Spinal cord (tissue), 10 donors: ENCODE measurements around the gene CHURC1. TPM values are rescaled to one million over a fixed set of nuclear protein-coding genes. Genes with fewer than 3 reads are reported as not detected.
A peak's percentile ranks its signal among the peaks of the same experiment; 100 is the strongest.
"Not testable (repeated sequence)": the region's sequence is repeated elsewhere in the genome, so short reads cannot be mapped to it uniquely, and the experiment has no call there.

Experiments
- DNase-seq, 6 donors: peaks; one replicate each; pipeline versions ENCODE4 v3.0.0 to v3.0.0-alpha.2; 2013 to 2015; ENCODE audit warnings: low spot score in 6 of 6, low read depth in 4 of 6
- H3K27ac ChIP-seq: one replicate; pipeline ENCODE4 v1.5.1; 2013; ENCODE audit warnings: low read depth, low read length, control low read depth
- H3K27me3 ChIP-seq: one replicate; pipeline ENCODE4 v1.6.1; 2013; ENCODE audit warnings: low read length; ENCODE audit not compliant: control insufficient read depth, insufficient read depth
- H3K36me3 ChIP-seq: one replicate; pipeline ENCODE4 v1.6.1; 2013; ENCODE audit warnings: low read length; ENCODE audit not compliant: control insufficient read depth, insufficient read depth
- H3K4me1 ChIP-seq: one replicate; pipeline ENCODE4 v1.6.1; 2013; ENCODE audit warnings: low read length; ENCODE audit not compliant: control insufficient read depth, insufficient read depth
- H3K4me3 ChIP-seq: one replicate; pipeline ENCODE4 v1.5.1; 2013; ENCODE audit warnings: low read depth, low read length, control low read depth
- H3K9me3 ChIP-seq: one replicate; pipeline ENCODE4 v1.6.1; 2013; ENCODE audit warnings: low read length; ENCODE audit not compliant: control insufficient read depth, insufficient read depth
- WGBS: methylation state at CpG from one replicate; pipeline ENCODE4 v1.1.5; 2013; ENCODE audit warnings: missing lambda C conversion rate; ENCODE audit not compliant: insufficient coverage; 5-methylcytosine and 5-hydroxymethylcytosine counted together
- polyA plus RNA-seq, 2 donors: library from polyadenylated mRNA; unstranded; fragments of 120-200 nt; gene quantifications; one replicate each; pipeline ENCODE4 v1.2.1, GENCODE V29; 2013; ENCODE audit not compliant: insufficient read length in 2 of 2
- total RNA-seq, 2 donors: library from RNA; depleted of rRNA in 1 of 2; stranded (reverse); fragments of 120-200 nt in 1 of 2; fragments of >200 nt in 1 of 2; gene quantifications; one replicate each; pipeline versions ENCODE4 v1.2.3 to v1.2.4, GENCODE V29; 2013 to 2014
- donor health status: healthy.

CHURC1 gene
- total and polyA plus RNA-seq, 4 donors, result 38.7 to 67.5 (median 53.9) TPM

DNA sequence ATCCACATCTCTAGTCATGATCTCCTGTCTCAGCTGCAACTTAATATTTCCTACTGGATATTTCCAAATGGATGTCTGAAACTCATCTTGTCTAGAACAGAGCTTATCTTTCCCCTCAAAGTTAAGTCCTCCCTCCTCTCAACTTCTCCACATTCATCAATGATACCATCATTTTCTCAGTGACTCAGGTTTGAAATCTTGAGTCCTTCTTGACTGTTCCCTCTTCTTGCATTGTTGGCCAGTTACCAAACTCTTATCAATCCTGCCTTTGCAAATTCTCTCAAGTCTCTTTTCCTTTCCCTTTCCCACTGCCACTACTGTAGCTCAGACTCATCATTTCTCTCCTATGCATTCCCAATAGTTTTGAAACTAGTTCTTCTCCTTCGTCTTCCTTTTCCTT is 14.3 kb upstream of the CHURC1 start:
- H3K9me3 ChIP-seq, result no peaks in the 10 kb centered on the region
- DNase-seq, result no peak
- no peak overlapping the region for H3K27ac ChIP-seq
- H3K4me1 ChIP-seq, result no peaks in the 10 kb centered on the region
- no peaks in the 10 kb centered on the region for H3K27me3 ChIP-seq
- no peak overlapping the region for H3K4me3 ChIP-seq
- no peaks in the 10 kb centered on the region for H3K36me3 ChIP-seq
- no CpG with 5 or more reads among the region's 1 CpG for WGBS

DNA sequence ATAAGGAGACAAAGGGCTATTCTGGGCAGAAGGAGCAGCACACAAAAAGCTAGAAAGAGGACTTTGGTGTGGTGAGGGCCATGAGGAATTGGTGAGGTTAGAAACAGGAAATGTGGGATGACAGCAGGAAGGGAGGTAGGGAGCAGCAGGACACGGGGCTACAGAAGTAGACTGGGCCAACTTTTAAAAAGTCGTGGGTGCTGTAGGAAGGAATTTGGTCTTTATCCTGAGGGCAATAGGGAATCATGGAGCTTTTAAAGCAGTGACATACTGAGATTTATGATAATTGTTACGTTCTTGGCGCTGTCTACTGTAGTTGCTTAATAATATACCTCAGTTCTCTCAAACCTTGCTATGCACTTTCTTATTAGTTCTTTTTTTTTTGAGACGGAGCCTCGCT is 8.2 kb upstream of the CHURC1 start:
- no CpG with 5 or more reads among the region's 6 CpGs for WGBS
- Histone ChIP-seq H3K27ac (no peak overlapping the region), H3K27me3 (no peaks in the 10 kb centered on the region), H3K4me1 (peaks cover 3% of the 10 kb centered on the region), H3K4me3 (no peak overlapping the region), H3K9me3 (no peaks in the 10 kb centered on the region), H3K36me3 (no peaks in the 10 kb centered on the region)
- DNase-seq, result no peak

DNA sequence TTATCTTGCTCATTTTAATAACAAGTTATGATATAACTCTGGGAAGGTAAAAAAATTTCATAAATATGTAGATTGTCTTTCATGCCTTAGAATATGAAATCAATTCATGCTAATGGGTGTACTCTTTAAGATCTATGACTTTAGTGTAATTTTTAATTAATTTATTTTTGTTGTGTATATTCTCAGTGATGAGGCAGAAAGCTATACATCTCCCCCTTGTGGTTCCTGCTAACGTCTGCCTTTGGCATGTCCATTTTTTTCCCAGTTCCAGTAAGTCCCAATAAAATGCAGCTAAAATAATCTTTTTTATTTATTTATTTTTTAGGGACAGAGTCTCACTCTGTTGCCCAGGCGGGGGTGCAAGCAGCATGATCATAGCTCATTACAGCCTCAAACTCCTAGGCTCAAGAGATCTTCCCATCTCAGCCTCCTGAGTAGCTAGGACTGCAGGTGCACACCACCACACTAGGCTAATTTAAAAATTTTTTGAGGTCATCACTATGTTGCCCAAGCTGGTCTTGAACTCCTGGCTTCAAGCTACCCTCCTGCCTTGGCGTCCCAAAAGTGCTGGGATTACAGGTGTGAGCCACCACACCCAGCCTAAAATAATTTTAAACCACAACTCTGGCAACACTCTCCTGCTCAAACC is 3.3 kb upstream of the CHURC1 start:
- peak in 2 of 6 donors; percentile 17 to 44 for DNase-seq
- Histone ChIP-seq H3K27me3 (no peaks in the 10 kb centered on the region), H3K36me3 (no peaks in the 10 kb centered on the region), H3K9me3 (no peaks in the 10 kb centered on the region), H3K4me3 (no peak overlapping the region), H3K27ac (no peak overlapping the region), H3K4me1 (peaks cover 6% of the 10 kb centered on the region)
- WGBS, result 32% methylated on average over 2 of the region's 3 CpGs

DNA sequence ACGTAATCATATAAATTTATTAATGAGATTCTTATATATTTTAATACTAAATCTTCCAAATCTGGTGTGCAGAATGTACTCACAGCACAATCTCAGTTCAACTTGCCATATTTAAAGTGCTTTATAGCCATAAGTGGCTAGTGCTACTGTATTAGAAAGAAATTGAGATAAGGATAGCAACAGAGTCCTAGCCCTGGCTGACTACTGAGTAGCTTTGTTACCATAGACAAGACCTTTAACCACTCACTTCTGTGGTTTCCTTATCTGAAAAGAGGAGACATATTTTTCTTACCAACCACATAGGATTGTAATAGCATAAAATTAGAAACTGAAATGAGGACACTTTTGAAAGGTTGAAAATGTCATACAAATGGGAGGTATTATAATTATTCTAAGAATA is 2.0 kb upstream of the CHURC1 start:
- no peak for DNase-seq
- H3K4me1 ChIP-seq, result peaks cover 3% of the 10 kb centered on the region
- H3K4me3 ChIP-seq, result no peak overlapping the region
- WGBS, result no CpG with 5 or more reads among the region's 1 CpG
- H3K36me3 ChIP-seq, result no peaks in the 10 kb centered on the region
- H3K9me3 ChIP-seq, result no peaks in the 10 kb centered on the region
- no peaks in the 10 kb centered on the region for H3K27me3 ChIP-seq
- H3K27ac ChIP-seq, result no peak overlapping the region

DNA sequence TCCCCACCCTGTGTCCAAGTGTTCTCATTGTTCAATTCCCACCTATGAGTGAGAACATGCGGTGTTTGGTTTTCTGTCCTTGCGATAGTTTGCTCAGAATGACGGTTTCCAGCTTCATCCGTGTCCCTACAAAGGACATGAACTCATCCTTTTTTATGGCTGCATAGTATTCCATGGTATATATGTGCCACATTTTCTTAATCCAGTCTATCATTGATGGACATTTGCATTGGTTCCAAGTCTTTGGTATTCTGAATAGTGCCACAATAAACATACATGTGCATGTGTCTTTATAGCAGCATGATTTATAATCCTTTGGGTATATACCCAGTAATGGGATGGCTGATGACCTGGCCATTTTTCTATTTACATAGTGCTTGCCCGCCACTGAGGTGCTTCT is 778 bp upstream of the CHURC1 start:
- not testable (repeated sequence) for H3K4me3 ChIP-seq, H3K27me3 ChIP-seq, H3K9me3 ChIP-seq, H3K4me1 ChIP-seq, H3K36me3 ChIP-seq, DNase-seq
- H3K27ac ChIP-seq, result peak overlapping the region; percentile 91
- no CpG with 5 or more reads among the region's 5 CpGs for WGBS

DNA sequence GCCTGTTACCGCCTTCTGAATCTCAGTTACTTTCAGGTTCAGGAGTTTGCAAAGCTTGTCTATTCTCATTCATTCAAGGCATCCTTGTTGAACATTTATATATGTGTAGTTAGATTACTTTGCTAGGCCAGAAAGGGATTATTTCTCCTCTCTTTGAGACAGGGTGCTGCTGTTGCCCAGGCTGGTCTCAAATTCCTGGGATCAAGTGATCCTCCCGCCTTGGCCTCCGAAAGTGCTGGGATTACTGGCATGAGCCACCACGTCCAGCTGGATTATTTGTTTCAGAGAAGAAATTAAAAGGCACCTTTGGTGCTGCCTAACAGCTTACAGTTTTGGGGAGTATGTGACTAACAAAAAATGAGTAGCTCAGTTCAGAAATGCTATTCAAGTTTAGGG is 772 bp downstream of the CHURC1 start:
- H3K9me3 ChIP-seq, result no peaks in the 10 kb centered on the region
- no peak overlapping the region for H3K27ac ChIP-seq
- peaks cover 7% of the 10 kb centered on the region for H3K4me1 ChIP-seq
- no peak for DNase-seq
- WGBS, result 33% methylated on average over 3 of the region's 4 CpGs
- H3K27me3 ChIP-seq, result no peaks in the 10 kb centered on the region
- no peaks in the 10 kb centered on the region for H3K36me3 ChIP-seq
- H3K4me3 ChIP-seq, result peak overlapping the region; percentile 98

DNA sequence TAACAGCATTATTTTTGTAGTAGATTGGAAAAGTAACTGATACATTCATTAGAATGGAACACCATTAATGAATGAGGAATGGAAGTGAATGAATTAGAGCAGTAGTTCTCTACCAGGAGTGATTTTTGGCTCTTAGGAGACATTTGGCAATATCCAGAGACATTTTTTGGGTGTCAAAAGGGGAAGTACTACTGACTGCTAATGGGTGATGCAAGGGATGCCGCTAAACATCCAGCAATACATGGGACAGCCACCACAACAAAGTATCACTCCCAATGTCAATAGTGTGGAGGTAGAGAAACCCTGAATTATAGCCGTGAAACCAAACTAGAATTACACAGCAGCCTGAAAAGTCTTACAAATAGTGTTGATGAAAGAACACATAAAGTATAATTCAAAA is 1.5 kb downstream of the CHURC1 start:
- no peak for DNase-seq
- Histone ChIP-seq H3K27me3 (no peaks in the 10 kb centered on the region), H3K9me3 (no peaks in the 10 kb centered on the region), H3K4me3 (no peak overlapping the region), H3K27ac (no peak overlapping the region), H3K36me3 (no peaks in the 10 kb centered on the region), H3K4me1 (peaks cover 7% of the 10 kb centered on the region)
- WGBS, result no CpG with 5 or more reads among the region's 2 CpGs

DNA sequence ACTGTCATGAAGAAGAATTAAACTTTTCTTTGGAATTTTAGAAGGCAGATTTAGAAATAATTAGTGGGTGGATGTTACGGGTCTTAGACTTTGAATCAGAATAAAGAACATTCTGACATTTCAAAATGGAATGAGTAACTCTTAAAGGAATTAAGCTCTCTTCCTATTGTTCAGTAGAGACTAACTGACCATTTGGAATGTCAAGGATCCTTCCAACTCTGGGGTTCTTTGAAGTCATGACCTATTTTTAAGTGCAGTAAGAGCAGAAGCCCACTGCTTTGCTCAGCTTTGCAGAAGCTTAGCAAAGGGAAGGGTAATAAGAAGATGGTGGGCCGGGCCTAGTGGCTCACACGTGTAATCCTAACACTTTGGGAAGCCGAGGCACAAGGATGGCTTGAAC is 4.0 kb downstream of the CHURC1 start:
- WGBS, result 80% methylated on average over 4 of the region's 4 CpGs
- Histone ChIP-seq H3K9me3 (no peaks in the 10 kb centered on the region), H3K4me1 (peaks cover 7% of the 10 kb centered on the region), H3K27ac (no peak overlapping the region), H3K4me3 (no peak overlapping the region), H3K36me3 (no peaks in the 10 kb centered on the region), H3K27me3 (no peaks in the 10 kb centered on the region)
- no peak for DNase-seq

DNA sequence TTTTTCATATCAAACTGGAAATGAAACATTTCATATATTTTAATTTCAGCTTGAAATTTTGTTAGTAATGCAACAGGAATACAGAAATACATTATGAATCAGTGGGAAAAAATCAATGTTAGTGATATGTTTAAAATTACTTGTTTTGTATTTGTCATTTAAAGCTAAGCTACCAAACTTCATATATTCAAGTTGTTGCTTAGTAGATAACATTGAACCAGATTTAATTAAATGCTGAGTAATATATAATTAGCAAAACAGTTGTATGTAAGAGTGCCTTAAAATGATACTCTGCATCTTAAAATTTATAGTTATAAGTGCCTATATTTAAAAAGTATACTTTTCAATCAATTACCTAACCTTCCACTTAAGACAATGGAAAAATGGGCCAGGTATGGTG is 5.0 kb downstream of the CHURC1 start:
- Histone ChIP-seq H3K4me3 (no peak overlapping the region), H3K27ac (no peak overlapping the region), H3K9me3 (no peaks in the 10 kb centered on the region), H3K27me3 (no peaks in the 10 kb centered on the region), H3K36me3 (no peaks in the 10 kb centered on the region), H3K4me1 (peaks cover 7% of the 10 kb centered on the region)
- DNase-seq, result no peak

DNA sequence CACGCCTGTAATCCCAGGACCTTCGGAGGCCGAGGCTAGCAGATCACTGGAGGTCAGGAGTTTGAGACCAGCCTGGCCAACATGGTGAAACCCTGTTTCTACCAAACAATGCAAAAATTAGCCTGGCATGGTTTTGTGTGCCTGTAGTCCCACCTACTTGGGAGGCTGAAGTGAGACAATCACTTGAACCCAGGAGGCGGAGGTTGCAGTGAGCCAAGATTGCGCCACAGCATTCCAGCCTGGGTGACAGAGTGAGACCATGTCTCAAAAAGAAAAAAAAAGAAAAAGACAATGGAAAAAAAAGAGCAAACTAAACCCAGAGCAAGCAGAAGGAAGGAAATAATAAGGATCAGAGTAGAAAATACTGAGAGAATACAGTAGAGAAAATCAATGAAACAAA is 5.4 kb downstream of the CHURC1 start:
- Histone ChIP-seq H3K4me3 (no peak overlapping the region), H3K4me1 (peaks cover 7% of the 10 kb centered on the region), H3K36me3 (no peaks in the 10 kb centered on the region), H3K9me3 (no peaks in the 10 kb centered on the region), H3K27me3 (no peaks in the 10 kb centered on the region), H3K27ac (no peak overlapping the region)
- 89% methylated on average over 4 of the region's 5 CpGs for WGBS
- no peak for DNase-seq
